ENCODE results near the gene ZNF280B. TPM values are rescaled to one million over a fixed set of nuclear protein-coding genes. Genes with fewer than 3 reads are reported as not detected.

ZNF280B gene
- polyA plus RNA-seq, 1 donor (not counting 4 experiments of a cell fraction or from before 2014, with no cell fraction given), result 0.04 TPM

Other genes with a start within 250 kb of the ZNF280B start
- not detected in 3 replicates for gene ZNF280A, start 11.5 kb upstream of the ZNF280B start, polyA plus RNA-seq
- gene PRAME, start 50.5 kb upstream of the ZNF280B start, polyA plus RNA-seq, result 0.04 to 0.06 TPM (median 0.05 TPM) in 3 replicates
- not detected in 3 replicates for gene GGTLC2, start 135.9 kb upstream of the ZNF280B start, polyA plus RNA-seq

All from keratinocyte (primary cell).